Fibroblast of pulmonary artery (primary cell): Measurements from ENCODE around the gene MAGED1.
A peak's percentile ranks its signal among the peaks of the same experiment; 100 is the strongest.
"Not testable (repeated sequence)": the region's sequence is repeated elsewhere in the genome, so short reads cannot be mapped to it uniquely, and the experiment has no call there.

Experiments
- DNase-seq: peaks from one replicate; pipeline ENCODE4 v3.0.0-alpha.2; 2010; ENCODE audit warnings: low read depth
- H3K4me3 ChIP-seq: replicated peaks from 2 replicates; pipeline ENCODE4 v1.5.1; 2011; ENCODE audit warnings: low read depth, mild to moderate bottlenecking, control low read depth, low read length, moderate library complexity
- CTCF ChIP-seq: IDR thresholded peaks from 2 replicates; pipeline ENCODE4 v1.5.1; 2011; ENCODE audit warnings: mild to moderate bottlenecking, control low read depth, low read length, inconsistent platforms; ENCODE audit errors: missing control alignments

MAGED1 gene

GRCh38 chrX:51893931-51894696 lies 691 bp downstream of the MAGED1 start:
- peak; percentile 41 for DNase-seq
- TF ChIP-seq CTCF: no peak
- H3K4me3 ChIP-seq: peak overlapping the region; percentile 83

- peak; percentile 29 for DNase-seq
- TF ChIP-seq CTCF: no peak
- peak overlapping the region; percentile 83 for H3K4me3 ChIP-seq
These were observed 1.4 kb downstream of the MAGED1 start for GRCh38 chrX:51894697-51895336.

GRCh38 chrX:51896626-51897025 lies 3.2 kb downstream of the MAGED1 start:
- DNase-seq: no peak
- TF ChIP-seq CTCF: no peak
- peak overlapping the region; percentile 83 for H3K4me3 ChIP-seq

- no peak for TF ChIP-seq CTCF
- no peak overlapping the region for H3K4me3 ChIP-seq
- peak; percentile 11 for DNase-seq
These were observed 6.3 kb downstream of the MAGED1 start for GRCh38 chrX:51899741-51900140.

- no peak for TF ChIP-seq CTCF
- no peak for DNase-seq
- H3K4me3 ChIP-seq: no peak overlapping the region
These were observed 9.2 kb downstream of the MAGED1 start for GRCh38 chrX:51902510-51903050.

- not testable (repeated sequence) for DNase-seq, H3K4me3 ChIP-seq
These were observed 11.7 kb downstream of the MAGED1 start for GRCh38 chrX:51905152-51905551.

GRCh38 chrX:51905711-51906110 lies 12.3 kb downstream of the MAGED1 start:
- DNase-seq: no peak
- no peak overlapping the region for H3K4me3 ChIP-seq
- no peak for TF ChIP-seq CTCF
